Esophagus squamous epithelium (tissue), 4 donors: ENCODE measurements around the gene BCL2L15.

Source experiments
- POLR2A ChIP-seq, 4 donors: fragments of 450-650 bp; IDR thresholded peaks; one replicate each; pipeline ENCODE4 v1.6.1; 2017; ENCODE audit warnings: antibody characterized with exemption in 4 of 4, mild to moderate bottlenecking in 4 of 4, moderate library complexity in 3 of 4
- TF ChIP-seq, protein P1 (sequence below), 6 experiments: fragments of 450-650 bp in 4 of 6; fragments of 200-600 bp in 2 of 6; sonication (generic) in 2 of 6; IDR thresholded peaks; one replicate each; pipeline ENCODE4 v1.5.1; 2016 to 2019; ENCODE audit warnings: antibody characterized with exemption in 6 of 6, mild to moderate bottlenecking in 4 of 6, moderate library complexity in 4 of 6

DNA sequence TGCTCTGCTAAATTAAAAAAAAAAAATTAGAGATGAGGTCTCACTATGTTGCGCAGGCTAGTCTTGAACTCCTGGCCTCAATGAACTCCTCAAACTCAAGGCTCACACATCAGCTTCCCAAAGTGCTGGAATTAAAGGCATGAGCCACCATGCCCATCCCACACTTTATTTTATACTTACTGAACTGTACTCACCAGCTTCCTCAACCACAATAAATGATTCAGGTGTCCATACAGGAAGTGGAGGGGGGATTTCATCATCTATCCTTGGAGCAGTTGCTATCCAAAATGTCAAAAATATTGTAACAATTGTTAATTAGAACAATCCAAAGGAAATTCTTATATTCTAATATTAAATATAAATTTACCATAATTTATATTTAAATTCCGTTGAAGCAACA lies 52.7 kb downstream of the BCL2L15 start:
- TF ChIP-seq, protein P1, sequence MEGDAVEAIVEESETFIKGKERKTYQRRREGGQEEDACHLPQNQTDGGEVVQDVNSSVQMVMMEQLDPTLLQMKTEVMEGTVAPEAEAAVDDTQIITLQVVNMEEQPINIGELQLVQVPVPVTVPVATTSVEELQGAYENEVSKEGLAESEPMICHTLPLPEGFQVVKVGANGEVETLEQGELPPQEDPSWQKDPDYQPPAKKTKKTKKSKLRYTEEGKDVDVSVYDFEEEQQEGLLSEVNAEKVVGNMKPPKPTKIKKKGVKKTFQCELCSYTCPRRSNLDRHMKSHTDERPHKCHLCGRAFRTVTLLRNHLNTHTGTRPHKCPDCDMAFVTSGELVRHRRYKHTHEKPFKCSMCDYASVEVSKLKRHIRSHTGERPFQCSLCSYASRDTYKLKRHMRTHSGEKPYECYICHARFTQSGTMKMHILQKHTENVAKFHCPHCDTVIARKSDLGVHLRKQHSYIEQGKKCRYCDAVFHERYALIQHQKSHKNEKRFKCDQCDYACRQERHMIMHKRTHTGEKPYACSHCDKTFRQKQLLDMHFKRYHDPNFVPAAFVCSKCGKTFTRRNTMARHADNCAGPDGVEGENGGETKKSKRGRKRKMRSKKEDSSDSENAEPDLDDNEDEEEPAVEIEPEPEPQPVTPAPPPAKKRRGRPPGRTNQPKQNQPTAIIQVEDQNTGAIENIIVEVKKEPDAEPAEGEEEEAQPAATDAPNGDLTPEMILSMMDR (IDR thresholded peaks at IDR 0.05): no peak
- no peak for TF ChIP-seq POLR2A (IDR thresholded peaks at IDR 0.05)
